ENCODE measurements around the gene ENTR1.

The ENTR1 gene

GRCh38 chr9:136378170-136379002 lies 32.0 kb downstream of the ENTR1 start:
- Histone ChIP-seq H3K27me3 (replicated peaks; ENCODE audit: control insufficient read depth, insufficient read depth, low read length, poor library complexity, severe bottlenecking) (no peaks in the 10 kb centered on the region), H3K4me1 (ENCODE audit: control insufficient read depth, insufficient read depth, low read length, poor library complexity, severe bottlenecking) (no peaks in the 10 kb centered on the region), H3K4me3 (ENCODE audit: insufficient read depth, low read depth, low read length, poor library complexity, severe bottlenecking) (no peak overlapping the region), H3K36me3 (ENCODE audit: control insufficient read depth, insufficient read depth, low read length) (peaks cover 31% of the 10 kb centered on the region), H3K27ac (ENCODE audit: insufficient read depth, low read length, poor library complexity, severe bottlenecking) (no peak overlapping the region), H3K9me3 (ENCODE audit: control insufficient read depth, low read length) (no peaks in the 10 kb centered on the region)
- no peak for DNase-seq

GRCh38 chr9:136377341-136378169 lies 32.9 kb downstream of the ENTR1 start:
- Histone ChIP-seq H3K36me3 (ENCODE audit: control insufficient read depth, insufficient read depth, low read length) (peaks cover 29% of the 10 kb centered on the region), H3K4me3 (ENCODE audit: insufficient read depth, low read depth, low read length, poor library complexity, severe bottlenecking) (no peak overlapping the region), H3K27me3 (replicated peaks; ENCODE audit: control insufficient read depth, insufficient read depth, low read length, poor library complexity, severe bottlenecking) (no peaks in the 10 kb centered on the region), H3K9me3 (ENCODE audit: control insufficient read depth, low read length) (no peaks in the 10 kb centered on the region), H3K27ac (ENCODE audit: insufficient read depth, low read length, poor library complexity, severe bottlenecking) (no peak overlapping the region), H3K4me1 (ENCODE audit: control insufficient read depth, insufficient read depth, low read length, poor library complexity, severe bottlenecking) (no peaks in the 10 kb centered on the region)
- no peak for DNase-seq

GRCh38 chr9:136376457-136376856 lies 34.0 kb downstream of the ENTR1 start:
- DNase-seq = no peak
- no peak overlapping the region for H3K27ac ChIP-seq (ENCODE audit: insufficient read depth, low read length, poor library complexity, severe bottlenecking)
- H3K27me3 ChIP-seq (replicated peaks; ENCODE audit: control insufficient read depth, insufficient read depth, low read length, poor library complexity, severe bottlenecking) = no peaks in the 10 kb centered on the region
- no peak overlapping the region for H3K4me3 ChIP-seq (ENCODE audit: insufficient read depth, low read depth, low read length, poor library complexity, severe bottlenecking)
- H3K4me1 ChIP-seq (ENCODE audit: control insufficient read depth, insufficient read depth, low read length, poor library complexity, severe bottlenecking) = no peaks in the 10 kb centered on the region
- H3K9me3 ChIP-seq (ENCODE audit: control insufficient read depth, low read length) = no peaks in the 10 kb centered on the region
- peaks cover 20% of the 10 kb centered on the region for H3K36me3 ChIP-seq (ENCODE audit: control insufficient read depth, insufficient read depth, low read length)

- Histone ChIP-seq H3K27ac (ENCODE audit: insufficient read depth, low read length, poor library complexity, severe bottlenecking) (no peak overlapping the region), H3K36me3 (ENCODE audit: control insufficient read depth, insufficient read depth, low read length) (peaks cover 8% of the 10 kb centered on the region), H3K27me3 (replicated peaks; ENCODE audit: control insufficient read depth, insufficient read depth, low read length, poor library complexity, severe bottlenecking) (no peaks in the 10 kb centered on the region), H3K9me3 (ENCODE audit: control insufficient read depth, low read length) (no peaks in the 10 kb centered on the region), H3K4me1 (ENCODE audit: control insufficient read depth, insufficient read depth, low read length, poor library complexity, severe bottlenecking) (no peaks in the 10 kb centered on the region), H3K4me3 (ENCODE audit: insufficient read depth, low read depth, low read length, poor library complexity, severe bottlenecking) (no peak overlapping the region)
- no peak for DNase-seq
Measured at GRCh38 chr9:136375096-136375495, 35.3 kb downstream of the ENTR1 start.

- peaks cover under 1% of the 10 kb centered on the region for H3K36me3 ChIP-seq (ENCODE audit: control insufficient read depth, insufficient read depth, low read length)
- H3K4me1 ChIP-seq (ENCODE audit: control insufficient read depth, insufficient read depth, low read length, poor library complexity, severe bottlenecking) = no peaks in the 10 kb centered on the region
- no peak for DNase-seq
- H3K4me3 ChIP-seq (ENCODE audit: insufficient read depth, low read depth, low read length, poor library complexity, severe bottlenecking) = no peak overlapping the region
- H3K27me3 ChIP-seq (replicated peaks; ENCODE audit: control insufficient read depth, insufficient read depth, low read length, poor library complexity, severe bottlenecking) = no peaks in the 10 kb centered on the region
- H3K27ac ChIP-seq (ENCODE audit: insufficient read depth, low read length, poor library complexity, severe bottlenecking) = no peak overlapping the region
- no peaks in the 10 kb centered on the region for H3K9me3 ChIP-seq (ENCODE audit: control insufficient read depth, low read length)
Measured at GRCh38 chr9:136374183-136374575, 36.2 kb downstream of the ENTR1 start.

GRCh38 chr9:136373300-136374182 lies 36.9 kb downstream of the ENTR1 start, which contains the start of gene CARD9:
CARD9 (minus strand) TSS chr9:136373669; CDS start chr9:136372078, 1,591 bp downstream.
- H3K4me1 ChIP-seq (ENCODE audit: control insufficient read depth, insufficient read depth, low read length, poor library complexity, severe bottlenecking) = no peaks in the 10 kb centered on the region
- no peak within 1 kb of the TSS for H3K4me3 ChIP-seq (ENCODE audit: insufficient read depth, low read depth, low read length, poor library complexity, severe bottlenecking)
- no peak for DNase-seq
- no peak within 1 kb of the TSS for H3K27ac ChIP-seq (ENCODE audit: insufficient read depth, low read length, poor library complexity, severe bottlenecking)
- H3K36me3 ChIP-seq (ENCODE audit: control insufficient read depth, insufficient read depth, low read length) = no peaks in the 10 kb centered on the region
- no peaks in the 10 kb centered on the region for H3K27me3 ChIP-seq (replicated peaks; ENCODE audit: control insufficient read depth, insufficient read depth, low read length, poor library complexity, severe bottlenecking)
- H3K9me3 ChIP-seq (ENCODE audit: control insufficient read depth, low read length) = no peaks in the 10 kb centered on the region

- Histone ChIP-seq H3K4me3 (ENCODE audit: insufficient read depth, low read depth, low read length, poor library complexity, severe bottlenecking) (no peak overlapping the region), H3K36me3 (ENCODE audit: control insufficient read depth, insufficient read depth, low read length) (no peaks in the 10 kb centered on the region), H3K27me3 (replicated peaks; ENCODE audit: control insufficient read depth, insufficient read depth, low read length, poor library complexity, severe bottlenecking) (no peaks in the 10 kb centered on the region), H3K9me3 (ENCODE audit: control insufficient read depth, low read length) (no peaks in the 10 kb centered on the region), H3K27ac (ENCODE audit: insufficient read depth, low read length, poor library complexity, severe bottlenecking) (no peak overlapping the region), H3K4me1 (ENCODE audit: control insufficient read depth, insufficient read depth, low read length, poor library complexity, severe bottlenecking) (no peaks in the 10 kb centered on the region)
- DNase-seq = no peak
Measured at GRCh38 chr9:136372561-136373299, 37.7 kb downstream of the ENTR1 start.

GRCh38 chr9:136372006-136372405 lies 38.4 kb downstream of the ENTR1 start:
- no peak overlapping the region for H3K27ac ChIP-seq (ENCODE audit: insufficient read depth, low read length, poor library complexity, severe bottlenecking)
- DNase-seq = no peak
- no peak overlapping the region for H3K4me3 ChIP-seq (ENCODE audit: insufficient read depth, low read depth, low read length, poor library complexity, severe bottlenecking)
- no peaks in the 10 kb centered on the region for H3K9me3 ChIP-seq (ENCODE audit: control insufficient read depth, low read length)
- no peaks in the 10 kb centered on the region for H3K4me1 ChIP-seq (ENCODE audit: control insufficient read depth, insufficient read depth, low read length, poor library complexity, severe bottlenecking)
- H3K36me3 ChIP-seq (ENCODE audit: control insufficient read depth, insufficient read depth, low read length) = no peaks in the 10 kb centered on the region
- no peaks in the 10 kb centered on the region for H3K27me3 ChIP-seq (replicated peaks; ENCODE audit: control insufficient read depth, insufficient read depth, low read length, poor library complexity, severe bottlenecking)

GRCh38 chr9:136371533-136371880 lies 38.9 kb downstream of the ENTR1 start:
- H3K27me3 ChIP-seq (replicated peaks; ENCODE audit: control insufficient read depth, insufficient read depth, low read length, poor library complexity, severe bottlenecking) = no peaks in the 10 kb centered on the region
- H3K4me1 ChIP-seq (ENCODE audit: control insufficient read depth, insufficient read depth, low read length, poor library complexity, severe bottlenecking) = no peaks in the 10 kb centered on the region
- no peaks in the 10 kb centered on the region for H3K36me3 ChIP-seq (ENCODE audit: control insufficient read depth, insufficient read depth, low read length)
- DNase-seq = no peak
- H3K9me3 ChIP-seq (ENCODE audit: control insufficient read depth, low read length) = no peaks in the 10 kb centered on the region
- no peak overlapping the region for H3K27ac ChIP-seq (ENCODE audit: insufficient read depth, low read length, poor library complexity, severe bottlenecking)
- H3K4me3 ChIP-seq (ENCODE audit: insufficient read depth, low read depth, low read length, poor library complexity, severe bottlenecking) = no peak overlapping the region
